Natural killer cell (primary cell): ENCODE measurements around the gene SMIM38. TPM values are rescaled to one million over a fixed set of nuclear protein-coding genes. Genes with fewer than 3 reads are reported as not detected.

Source experiments
- ATAC-seq, 3 donors: fragments of 150-1000 bp in 2 of 3; fragments of 200-7000 bp in 1 of 3; cut with Tn5 transposase; 1 replicate in 1 of 3; 2 replicates in 2 of 3; pipeline ENCODE4 v1.10.0; 2021; ENCODE audit warnings: mild to moderate bottlenecking in 2 of 3, moderate library complexity in 2 of 3
- DNase-seq, 2 donors: peaks; one replicate each; pipeline versions ENCODE4 v3.0.0 to v3.0.0-alpha.2; 2013 to 2021; ENCODE audit warnings: mixed read lengths in 1 of 2
- H3K27ac ChIP-seq: one replicate; pipeline ENCODE4 v1.5.1; 2013; ENCODE audit warnings: mild to moderate bottlenecking, low read length
- H3K27me3 ChIP-seq: one replicate; pipeline ENCODE4 v1.6.1; 2013; ENCODE audit warnings: low read length; ENCODE audit not compliant: control insufficient read depth, insufficient read depth
- H3K36me3 ChIP-seq: one replicate; pipeline ENCODE4 v1.6.1; 2013; ENCODE audit warnings: low read length; ENCODE audit not compliant: control insufficient read depth, insufficient read depth
- H3K4me1 ChIP-seq: one replicate; pipeline ENCODE4 v1.6.1; 2013; ENCODE audit warnings: low read length; ENCODE audit not compliant: control insufficient read depth, insufficient read depth
- H3K4me3 ChIP-seq: one replicate; pipeline ENCODE4 v1.5.1; 2013; ENCODE audit warnings: low read length
- H3K9me3 ChIP-seq: one replicate; pipeline ENCODE4 v1.6.1; 2013; ENCODE audit warnings: low read length; ENCODE audit not compliant: control insufficient read depth, insufficient read depth
- H3K27ac Mint-ChIP-seq, 2 donors: one replicate each; pipeline ENCODE4 v1.8.0; 2022; ENCODE audit warnings: mild to moderate bottlenecking in 2 of 2, mixed read lengths in 2 of 2, moderate library complexity in 1 of 2
- H3K27me3 Mint-ChIP-seq, 2 donors: one replicate each; pipeline ENCODE4 v1.8.0; 2022; ENCODE audit warnings: low read depth in 2 of 2, mixed read lengths in 2 of 2
- H3K36me3 Mint-ChIP-seq: one replicate; pipeline ENCODE4 v1.8.0; 2022; ENCODE audit warnings: mixed read lengths
- H3K4me1 Mint-ChIP-seq, 2 donors: one replicate each; pipeline ENCODE4 v1.8.0; 2022; ENCODE audit warnings: mixed read lengths in 2 of 2
- H3K4me3 Mint-ChIP-seq: one replicate; pipeline ENCODE4 v1.8.0; 2022; ENCODE audit warnings: mild to moderate bottlenecking, moderate library complexity, mixed read lengths
- H3K9me3 Mint-ChIP-seq, 2 donors: one replicate each; pipeline ENCODE4 v1.8.0; 2022; ENCODE audit warnings: mixed read lengths in 2 of 2
- CTCF ChIP-seq: fragments of 200-600 bp; IDR thresholded peaks from one replicate; pipeline ENCODE4 v1.8.0; 2022; ENCODE audit warnings: antibody characterized with exemption
- WGBS: methylation state at CpG from one replicate; pipeline ENCODE4 v1.1.7; 2013; ENCODE audit warnings: missing lambda C conversion rate; ENCODE audit not compliant: insufficient coverage; 5-methylcytosine and 5-hydroxymethylcytosine counted together
- intact Hi-C: fragments of 100-400 bp; cut with micrococcal nuclease; formaldehyde crosslinking; loops from one replicate; pipeline ENCODE4 v1.14.2; 2022
- total RNA-seq, 4 donors: library from RNA; stranded (reverse); fragments of 120-200 nt in 1 of 4; gene quantifications; one replicate each; pipeline versions ENCODE4 v1.2.3 to v1.2.4, GENCODE V29; 2013 to 2022

Gene SMIM38
- total RNA-seq, 3 donors from 2014 or later (not counting 1 experiment from before 2014, with no cell fraction given) = 0.23 to 0.42 (median 0.40) TPM

DNA sequence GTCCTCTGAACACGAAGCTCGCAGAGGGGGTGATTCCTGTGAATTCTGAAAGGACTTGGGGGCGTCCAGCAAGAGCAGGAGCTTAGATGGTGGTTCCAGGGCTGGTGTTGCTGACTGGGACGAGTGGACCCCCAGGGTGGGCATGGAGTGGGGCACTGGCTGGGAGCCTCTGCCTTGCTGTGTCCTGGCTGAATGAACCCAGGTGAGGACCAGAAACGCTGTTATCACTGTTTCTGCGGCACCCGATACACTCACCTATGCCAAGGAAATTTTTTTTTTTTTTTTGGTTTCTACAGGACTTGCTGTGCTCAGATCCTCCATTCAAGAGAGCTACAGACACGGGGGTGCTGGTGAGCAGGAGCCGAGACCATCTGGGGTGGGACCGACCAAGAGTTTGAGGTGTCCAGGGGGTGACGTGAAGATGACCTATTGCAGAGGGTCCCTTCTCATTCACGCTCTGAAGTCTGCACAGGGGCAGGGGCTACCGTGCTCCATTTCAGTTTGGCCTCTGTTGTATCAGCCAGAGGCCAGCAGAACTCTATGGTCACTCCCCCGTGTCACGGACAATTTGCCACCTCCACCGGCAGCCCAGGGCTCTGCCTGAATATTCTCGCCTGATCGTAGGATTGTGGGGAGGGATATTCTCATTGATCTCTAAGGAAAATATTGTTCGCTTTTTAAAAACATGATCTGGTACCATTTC, 3.6 kb downstream of the SMIM38 start:
- Histone ChIP-seq H3K4me1 (no peaks in the 10 kb centered on the region), H3K27me3 (peaks cover 2% of the 10 kb centered on the region), H3K36me3 (no peaks in the 10 kb centered on the region), H3K27ac (no peak overlapping the region), H3K4me3 (no peak overlapping the region), H3K9me3 (no peaks in the 10 kb centered on the region)
- Mint-ChIP-seq H3K4me3 (no peak overlapping the region), H3K36me3 (no peaks in the 10 kb centered on the region), H3K9me3 (peaks cover 0 to 2% of the 10 kb centered on the region in 2 donors), H3K27ac (no peak overlapping the region), H3K4me1 (no peaks in the 10 kb centered on the region), H3K27me3 (peaks cover 0 to 13% of the 10 kb centered on the region in 2 donors)
- intact Hi-C loops = no loop called here
- 95% methylated on average over 19 of the region's 19 CpGs for WGBS
- no peak for TF ChIP-seq CTCF
- ATAC-seq (no peak), DNase-seq (no peak)

DNA sequence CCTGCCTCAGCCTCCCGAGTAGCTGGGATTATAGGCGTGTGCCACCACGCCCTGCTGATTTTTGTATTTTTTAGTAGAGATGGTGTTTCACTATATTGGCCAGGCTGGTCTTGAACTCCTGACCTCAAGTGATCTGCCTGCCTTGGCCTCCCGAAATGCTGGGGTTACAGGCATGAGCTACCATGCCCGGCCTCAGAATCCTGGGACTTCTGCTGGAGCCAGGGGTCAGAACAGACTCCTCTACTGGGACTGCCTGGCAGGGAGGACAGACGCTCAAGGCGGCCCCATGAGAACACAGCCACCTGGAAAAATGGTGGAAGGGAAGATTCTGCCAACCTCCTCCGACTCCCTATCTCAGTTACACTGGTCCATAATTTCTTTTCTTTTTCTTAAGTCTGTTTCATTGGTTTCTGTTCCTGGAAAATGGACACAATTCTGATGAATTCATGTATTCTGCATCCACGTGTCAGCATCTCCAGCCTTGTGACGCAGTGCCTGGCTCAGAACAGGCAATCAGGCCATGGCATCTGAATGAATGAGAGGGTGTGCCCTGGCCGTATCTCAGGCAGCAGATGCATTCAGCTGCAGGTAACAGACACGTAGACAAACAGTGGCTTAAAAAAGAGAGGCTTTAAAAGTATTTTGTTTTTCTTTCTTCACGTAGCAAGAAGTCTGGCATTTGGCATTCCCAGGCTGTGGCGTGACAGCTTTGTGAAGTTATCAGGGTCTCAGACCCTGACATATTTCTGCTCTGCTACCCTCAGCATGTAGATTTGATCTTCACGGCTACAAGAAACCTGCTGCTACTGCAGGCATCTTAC, 4.8 kb downstream of the SMIM38 start:
- Histone ChIP-seq H3K36me3 (no peaks in the 10 kb centered on the region), H3K4me3 (no peak overlapping the region), H3K9me3 (no peaks in the 10 kb centered on the region), H3K4me1 (no peaks in the 10 kb centered on the region), H3K27me3 (peaks cover 2% of the 10 kb centered on the region), H3K27ac (no peak overlapping the region)
- H3K4me3 Mint-ChIP-seq = no peak overlapping the region
- intact Hi-C loops = no loop called here
- ATAC-seq (no peak), DNase-seq (no peak)
- WGBS = 90% methylated on average over 15 of the region's 15 CpGs
- H3K9me3 Mint-ChIP-seq = peaks cover 0 to 2% of the 10 kb centered on the region in 2 donors
- H3K36me3 Mint-ChIP-seq = no peaks in the 10 kb centered on the region
- no peaks in the 10 kb centered on the region for H3K4me1 Mint-ChIP-seq
- H3K27me3 Mint-ChIP-seq = peaks cover 0 to 18% of the 10 kb centered on the region in 2 donors
- no peak for TF ChIP-seq CTCF
- H3K27ac Mint-ChIP-seq = no peak overlapping the region

GRCh38 chr11:69161117-69161407, 5.3 kb downstream of the SMIM38 start:
- intact Hi-C loops = no loop called here
- TF ChIP-seq CTCF = no peak
- Histone ChIP-seq H3K36me3 (no peaks in the 10 kb centered on the region), H3K4me3 (no peak overlapping the region), H3K4me1 (no peaks in the 10 kb centered on the region), H3K27me3 (peaks cover 2% of the 10 kb centered on the region), H3K9me3 (no peaks in the 10 kb centered on the region), H3K27ac (no peak overlapping the region)
- Mint-ChIP-seq H3K27me3 (peaks cover 0 to 21% of the 10 kb centered on the region in 2 donors), H3K4me1 (no peaks in the 10 kb centered on the region), H3K4me3 (no peak overlapping the region), H3K36me3 (no peaks in the 10 kb centered on the region), H3K27ac (no peak overlapping the region), H3K9me3 (peaks cover 0 to 2% of the 10 kb centered on the region in 2 donors)
- 81% methylated on average over 5 of the region's 5 CpGs for WGBS
- DNase-seq (no peak), ATAC-seq (no peak)
